Stimulated activated CD4-positive, alpha-beta T cell treated with anti-CD3 and anti-CD28 coated beads, Interleukin-2, amount 100 ng/mL, for 4 hours (primary cell): ENCODE measurements around the gene PCDHGA11.
"Not testable (repeated sequence)": the region's sequence is repeated elsewhere in the genome, so short reads cannot be mapped to it uniquely, and the experiment has no call there.

Experiments used
- DNase-seq: peaks from one replicate; pipeline ENCODE4 v3.0.0-alpha.2; 2020; ENCODE audit warnings: low read depth

The PCDHGA11 gene

DNA sequence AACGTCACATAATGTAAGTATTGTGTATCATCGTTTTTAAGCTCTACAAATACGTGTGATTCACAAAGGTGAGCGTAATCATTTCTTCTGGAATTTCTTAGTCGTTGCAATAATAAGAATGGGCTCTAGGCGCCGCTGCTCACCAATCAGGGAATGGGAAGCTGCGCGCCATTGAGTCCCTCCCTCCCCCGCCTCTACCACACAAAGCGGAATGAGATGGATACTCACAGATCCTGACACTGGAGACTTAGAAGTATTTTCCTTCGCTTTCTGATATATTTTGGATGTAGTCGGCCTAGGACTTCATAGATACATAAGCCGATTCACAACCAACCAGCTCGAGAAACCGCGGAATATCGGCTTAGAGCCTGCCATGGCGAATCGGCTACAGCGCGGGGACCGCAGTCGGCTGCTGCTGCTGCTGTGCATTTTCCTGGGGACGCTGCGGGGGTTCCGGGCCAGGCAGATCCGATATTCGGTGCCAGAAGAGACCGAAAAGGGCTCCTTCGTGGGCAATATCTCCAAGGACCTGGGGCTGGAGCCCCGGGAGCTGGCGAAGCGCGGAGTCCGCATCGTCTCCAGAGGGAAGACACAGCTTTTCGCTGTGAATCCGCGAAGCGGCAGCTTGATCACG lies at the start of gene PCDHGA11:
Gene PCDHGA11 (plus strand): TSS at position 197 of the 634 bp plus-strand sequence. CDS start 177 bp downstream, at position 374.
- DNase-seq, result no peak

DNA sequence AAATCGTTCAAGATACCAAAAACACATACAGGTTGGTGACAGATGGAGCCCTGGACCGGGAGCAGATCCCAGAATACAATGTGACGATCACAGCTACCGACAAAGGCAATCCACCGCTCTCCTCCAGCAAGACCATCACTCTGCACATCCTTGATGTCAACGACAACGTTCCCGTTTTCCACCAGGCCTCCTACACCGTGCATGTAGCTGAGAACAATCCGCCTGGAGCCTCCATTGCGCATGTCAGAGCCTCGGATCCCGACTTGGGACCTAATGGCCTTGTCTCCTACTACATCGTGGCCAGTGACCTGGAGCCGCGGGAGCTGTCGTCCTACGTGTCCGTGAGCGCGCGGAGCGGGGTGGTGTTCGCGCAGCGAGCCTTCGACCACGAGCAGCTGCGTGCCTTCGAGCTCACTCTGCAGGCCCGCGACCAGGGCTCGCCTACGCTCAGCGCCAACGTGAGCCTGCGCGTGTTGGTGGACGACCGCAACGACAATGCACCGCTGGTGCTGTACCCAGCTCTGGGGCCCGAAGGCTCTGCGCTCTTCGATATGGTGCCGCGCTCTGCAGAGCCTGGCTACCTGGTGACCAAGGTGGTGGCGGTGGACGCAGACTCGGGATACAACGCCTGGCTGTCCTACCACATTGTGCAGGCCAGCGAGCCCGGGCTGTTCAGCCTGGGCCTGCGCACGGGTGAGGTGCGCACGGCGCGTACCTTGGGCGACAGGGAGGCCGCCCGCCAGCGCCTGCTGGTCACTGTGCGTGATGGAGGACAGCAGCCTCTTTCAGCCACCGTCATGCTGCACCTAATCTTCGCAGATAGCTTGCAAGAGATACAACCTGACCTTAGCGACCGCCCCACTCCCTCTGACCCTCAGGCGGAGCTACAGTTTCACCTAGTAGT lies 49.0 kb upstream of the PCDHGA11 start:
- no peak for DNase-seq

DNA sequence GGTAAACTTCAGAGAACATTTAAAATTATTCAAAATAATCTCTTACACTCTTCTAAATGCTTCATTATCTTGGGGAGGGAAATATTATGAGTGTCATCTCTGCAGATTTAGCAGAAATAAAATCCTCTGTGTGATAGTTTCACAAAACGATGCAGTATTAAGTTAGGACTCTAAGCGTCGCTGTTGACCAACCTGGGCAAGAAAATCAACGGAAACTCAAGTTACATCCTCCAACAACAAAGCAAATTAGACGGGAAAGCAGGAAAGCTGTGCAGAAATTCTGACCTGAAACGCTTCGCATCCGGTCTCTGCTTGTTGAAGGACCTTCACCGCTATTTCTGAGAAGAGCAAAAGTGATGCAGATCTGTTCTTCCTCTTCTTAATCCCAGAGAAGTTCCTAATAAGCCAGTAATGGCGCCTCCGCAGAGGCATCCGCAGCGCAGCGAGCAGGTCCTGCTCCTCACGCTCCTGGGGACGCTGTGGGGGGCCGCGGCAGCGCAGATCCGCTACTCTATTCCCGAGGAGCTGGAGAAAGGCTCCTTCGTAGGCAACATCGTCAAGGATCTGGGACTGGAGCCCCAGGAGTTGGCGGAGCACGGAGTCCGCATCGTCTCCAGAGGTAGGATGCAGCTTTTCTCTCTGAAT lies 47.1 kb upstream of the PCDHGA11 start, which contains the start of gene PCDHGA6:
Gene PCDHGA6 (plus strand): TSS at position 219 of the 645 bp plus-strand sequence. CDS start 193 bp downstream, at position 412.
- DNase-seq, result no peak

DNA sequence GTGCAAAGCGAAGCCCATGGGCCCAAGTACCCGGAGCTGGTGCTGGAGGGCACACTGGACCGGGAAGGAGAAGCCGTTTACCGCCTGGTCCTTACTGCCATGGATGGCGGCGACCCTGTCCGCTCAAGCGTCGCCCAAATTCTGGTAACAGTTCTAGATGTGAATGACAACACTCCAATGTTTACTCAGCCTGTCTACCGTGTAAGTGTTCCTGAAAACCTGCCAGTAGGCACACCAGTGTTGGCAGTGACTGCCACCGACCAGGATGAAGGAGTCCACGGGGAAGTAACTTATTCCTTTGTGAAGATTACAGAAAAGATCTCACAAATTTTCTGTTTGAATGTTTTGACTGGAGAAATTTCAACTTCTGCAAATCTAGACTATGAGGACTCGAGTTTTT lies 46.2 kb upstream of the PCDHGA11 start:
- DNase-seq, result no peak

DNA sequence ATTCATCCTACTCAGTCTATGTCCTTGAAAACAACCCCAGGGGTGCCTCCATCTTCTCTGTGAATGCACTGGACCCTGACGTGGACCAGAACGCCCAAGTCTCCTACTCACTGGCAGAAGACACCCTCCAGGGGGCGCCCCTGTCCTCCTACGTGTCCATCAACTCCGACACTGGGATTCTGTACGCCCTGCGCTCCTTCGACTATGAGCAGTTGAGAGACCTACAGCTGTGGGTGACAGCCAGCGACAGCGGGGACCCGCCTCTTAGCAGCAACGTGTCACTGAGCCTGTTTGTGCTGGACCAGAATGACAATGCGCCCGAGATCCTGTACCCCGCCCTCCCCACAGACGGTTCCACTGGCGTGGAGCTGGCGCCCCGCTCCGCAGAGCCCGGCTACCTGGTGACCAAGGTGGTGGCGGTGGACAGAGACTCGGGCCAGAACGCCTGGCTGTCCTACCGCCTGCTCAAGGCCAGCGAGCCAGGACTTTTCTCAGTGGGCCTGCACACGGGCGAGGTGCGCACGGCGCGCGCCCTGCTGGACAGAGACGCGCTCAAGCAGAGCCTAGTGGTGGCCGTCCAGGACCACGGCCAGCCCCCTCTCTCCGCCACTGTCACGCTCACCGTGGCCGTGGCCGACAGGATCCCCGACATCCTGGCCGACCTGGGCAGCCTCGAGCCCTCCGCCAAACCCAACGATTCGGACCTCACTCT lies 45.3 kb upstream of the PCDHGA11 start:
- DNase-seq, result not testable (repeated sequence)

DNA sequence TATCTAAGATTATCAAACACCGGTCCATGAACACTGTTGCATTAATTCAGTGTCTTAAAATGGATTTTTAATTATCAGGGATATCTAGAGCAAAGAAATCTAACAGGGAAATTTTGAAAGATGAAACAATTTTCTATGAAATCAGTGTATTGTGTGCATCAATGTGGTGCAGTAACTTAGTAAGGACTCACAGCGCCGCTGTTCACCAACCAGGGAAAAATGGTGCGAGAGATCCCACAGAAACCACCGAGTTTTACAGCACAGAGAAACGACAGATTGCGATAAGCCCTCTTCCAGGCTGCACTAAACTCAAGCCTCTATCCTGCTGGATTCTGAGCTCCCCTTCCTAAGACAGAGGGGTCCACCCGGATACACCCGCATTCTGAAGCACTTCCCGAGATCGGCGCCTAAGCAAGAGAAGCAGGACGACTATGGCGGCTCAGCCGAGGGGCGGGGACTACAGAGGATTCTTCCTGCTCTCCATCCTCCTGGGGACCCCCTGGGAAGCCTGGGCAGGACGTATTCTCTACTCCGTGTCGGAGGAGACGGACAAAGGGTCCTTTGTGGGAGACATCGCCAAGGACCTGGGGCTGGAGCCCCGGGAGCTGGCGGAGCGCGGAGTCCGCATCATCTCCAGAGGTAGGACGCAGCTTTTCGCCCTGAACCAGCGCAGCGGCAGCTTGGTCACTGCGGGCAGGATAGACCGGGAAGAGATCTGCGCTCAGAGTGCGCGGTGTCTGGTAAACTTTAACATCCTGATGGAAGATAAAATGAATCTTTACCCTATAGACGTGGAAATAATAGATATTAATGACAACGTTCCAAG lies 38.2 kb upstream of the PCDHGA11 start, which contains the start of gene PCDHGA7:
Gene PCDHGA7 (plus strand): TSS at position 274 of the 826 bp plus-strand sequence. CDS start 158 bp downstream, at position 432.
- no peak for DNase-seq

DNA sequence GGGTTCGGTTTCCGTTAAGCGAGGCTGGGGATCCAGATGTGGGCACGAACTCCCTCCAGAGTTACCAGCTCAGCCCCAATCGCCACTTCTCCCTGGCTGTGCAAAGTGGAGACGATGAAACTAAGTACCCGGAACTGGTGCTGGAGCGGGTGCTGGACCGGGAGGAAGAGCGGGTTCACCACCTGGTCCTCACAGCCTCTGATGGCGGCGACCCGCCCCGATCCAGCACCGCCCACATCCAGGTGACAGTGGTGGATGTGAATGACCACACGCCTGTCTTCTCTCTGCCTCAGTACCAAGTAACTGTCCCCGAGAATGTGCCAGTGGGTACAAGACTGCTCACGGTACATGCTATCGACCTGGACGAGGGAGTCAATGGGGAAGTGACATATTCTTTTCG lies 37.5 kb upstream of the PCDHGA11 start:
- no peak for DNase-seq

DNA sequence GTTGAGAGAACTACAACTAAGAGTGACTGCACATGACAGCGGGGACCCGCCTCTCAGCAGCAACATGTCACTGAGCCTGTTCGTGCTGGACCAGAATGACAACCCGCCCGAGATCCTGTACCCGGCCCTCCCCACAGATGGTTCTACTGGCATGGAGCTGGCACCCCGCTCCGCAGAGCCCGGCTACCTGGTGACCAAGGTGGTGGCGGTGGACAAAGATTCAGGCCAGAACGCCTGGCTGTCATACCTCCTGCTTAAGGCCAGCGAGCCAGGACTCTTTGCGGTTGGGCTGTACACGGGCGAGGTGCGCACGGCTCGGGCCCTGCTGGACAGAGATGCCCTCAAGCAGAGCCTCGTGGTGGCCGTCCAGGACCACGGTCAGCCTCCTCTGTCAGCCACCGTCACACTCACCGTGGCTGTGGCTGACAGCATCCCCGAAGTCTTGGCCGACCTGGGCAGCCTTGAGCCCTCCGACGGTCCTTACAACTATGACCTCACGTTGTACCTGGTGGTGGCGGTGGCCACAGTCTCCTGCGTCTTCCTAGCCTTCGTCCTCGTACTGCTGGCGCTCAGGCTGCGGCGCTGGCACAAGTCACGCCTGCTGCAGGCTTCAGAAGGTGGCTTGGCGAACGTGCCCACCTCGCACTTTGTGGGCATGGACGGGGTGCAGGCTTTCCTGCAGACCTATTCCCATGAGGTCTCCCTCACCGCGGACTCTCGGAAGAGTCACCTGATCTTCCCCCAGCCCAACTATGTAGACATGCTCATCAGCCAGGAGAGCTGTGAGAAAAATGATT lies 36.2 kb upstream of the PCDHGA11 start:
- no peak for DNase-seq

DNA sequence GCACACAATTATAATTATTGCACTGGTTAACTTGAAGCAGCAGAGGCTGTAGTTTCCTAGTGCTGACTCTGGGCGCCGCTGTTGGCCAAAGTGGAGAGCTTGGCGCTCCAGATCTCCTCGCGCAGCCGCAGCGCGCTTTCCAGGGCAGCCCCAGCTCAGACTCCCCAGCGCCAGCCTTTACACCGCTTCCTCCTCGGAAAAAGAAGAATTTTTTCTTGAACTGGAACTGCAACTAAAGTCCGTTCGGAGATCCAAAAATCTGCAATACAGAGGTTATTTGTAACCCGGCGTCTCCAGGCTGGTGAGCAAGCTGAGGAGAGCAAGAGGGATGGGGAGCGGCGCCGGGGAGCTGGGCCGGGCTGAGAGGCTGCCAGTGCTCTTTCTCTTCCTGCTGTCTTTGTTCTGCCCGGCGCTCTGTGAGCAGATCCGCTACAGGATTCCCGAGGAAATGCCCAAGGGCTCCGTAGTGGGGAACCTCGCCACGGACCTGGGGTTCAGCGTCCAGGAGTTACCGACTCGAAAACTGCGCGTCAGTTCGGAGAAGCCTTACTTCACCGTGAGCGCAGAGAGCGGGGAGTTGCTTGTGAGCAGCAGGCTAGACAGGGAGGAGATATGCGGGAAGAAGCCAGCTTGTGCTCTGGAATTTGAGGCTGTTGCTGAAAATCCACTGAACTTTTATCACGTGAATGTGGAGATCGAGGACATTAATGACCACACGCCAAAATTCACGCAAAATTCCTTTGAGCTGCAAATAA lies 33.1 kb upstream of the PCDHGA11 start, which contains the start of gene PCDHGB4:
Gene PCDHGB4 (plus strand): TSS at position 142 of the 755 bp plus-strand sequence. CDS start 187 bp downstream, at position 329.
- not testable (repeated sequence) for DNase-seq

DNA sequence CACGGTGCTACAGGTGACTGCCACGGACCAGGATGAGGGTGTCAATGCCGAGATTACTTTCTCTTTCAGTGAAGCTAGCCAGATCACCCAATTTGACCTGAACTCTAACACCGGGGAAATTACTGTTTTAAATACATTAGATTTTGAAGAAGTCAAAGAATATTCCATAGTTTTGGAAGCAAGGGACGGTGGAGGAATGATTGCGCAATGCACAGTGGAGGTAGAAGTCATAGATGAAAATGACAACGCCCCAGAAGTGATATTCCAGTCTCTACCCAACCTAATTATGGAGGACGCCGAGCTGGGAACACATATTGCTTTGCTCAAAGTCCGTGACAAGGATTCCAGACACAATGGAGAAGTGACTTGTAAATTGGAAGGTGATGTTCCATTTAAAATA lies 32.2 kb upstream of the PCDHGA11 start:
- no peak for DNase-seq

DNA sequence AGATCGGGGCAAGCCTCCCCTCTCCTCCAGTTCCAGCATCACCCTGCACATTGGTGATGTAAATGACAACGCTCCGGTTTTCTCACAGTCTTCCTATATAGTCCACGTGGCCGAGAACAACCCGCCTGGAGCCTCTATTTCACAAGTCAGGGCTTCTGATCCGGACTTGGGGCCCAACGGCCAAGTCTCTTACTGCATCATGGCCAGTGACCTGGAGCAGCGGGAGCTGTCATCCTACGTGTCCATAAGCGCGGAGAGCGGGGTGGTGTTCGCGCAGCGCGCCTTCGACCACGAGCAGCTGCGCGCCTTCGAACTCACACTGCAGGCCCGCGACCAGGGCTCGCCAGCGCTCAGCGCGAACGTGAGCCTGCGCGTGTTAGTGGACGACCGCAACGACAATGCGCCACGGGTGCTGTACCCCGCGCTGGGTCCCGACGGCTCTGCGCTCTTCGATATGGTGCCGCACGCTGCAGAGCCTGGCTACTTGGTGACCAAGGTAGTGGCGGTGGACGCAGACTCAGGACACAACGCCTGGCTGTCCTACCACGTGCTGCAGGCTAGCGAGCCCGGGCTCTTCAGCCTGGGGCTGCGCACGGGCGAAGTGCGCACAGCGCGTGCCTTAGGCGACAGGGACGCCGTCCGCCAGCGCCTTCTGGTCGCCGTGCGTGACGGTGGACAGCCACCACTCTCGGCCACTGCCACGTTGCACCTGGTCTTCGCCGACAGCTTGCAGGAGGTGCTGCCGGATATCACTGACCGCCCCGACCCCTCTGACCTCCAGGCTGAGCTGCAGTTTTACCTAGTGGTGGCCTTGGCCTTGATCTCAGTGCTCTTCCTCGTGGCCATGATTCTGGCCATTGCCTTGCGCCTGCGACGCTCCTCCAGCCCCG lies 31.5 kb upstream of the PCDHGA11 start:
- no peak for DNase-seq

DNA sequence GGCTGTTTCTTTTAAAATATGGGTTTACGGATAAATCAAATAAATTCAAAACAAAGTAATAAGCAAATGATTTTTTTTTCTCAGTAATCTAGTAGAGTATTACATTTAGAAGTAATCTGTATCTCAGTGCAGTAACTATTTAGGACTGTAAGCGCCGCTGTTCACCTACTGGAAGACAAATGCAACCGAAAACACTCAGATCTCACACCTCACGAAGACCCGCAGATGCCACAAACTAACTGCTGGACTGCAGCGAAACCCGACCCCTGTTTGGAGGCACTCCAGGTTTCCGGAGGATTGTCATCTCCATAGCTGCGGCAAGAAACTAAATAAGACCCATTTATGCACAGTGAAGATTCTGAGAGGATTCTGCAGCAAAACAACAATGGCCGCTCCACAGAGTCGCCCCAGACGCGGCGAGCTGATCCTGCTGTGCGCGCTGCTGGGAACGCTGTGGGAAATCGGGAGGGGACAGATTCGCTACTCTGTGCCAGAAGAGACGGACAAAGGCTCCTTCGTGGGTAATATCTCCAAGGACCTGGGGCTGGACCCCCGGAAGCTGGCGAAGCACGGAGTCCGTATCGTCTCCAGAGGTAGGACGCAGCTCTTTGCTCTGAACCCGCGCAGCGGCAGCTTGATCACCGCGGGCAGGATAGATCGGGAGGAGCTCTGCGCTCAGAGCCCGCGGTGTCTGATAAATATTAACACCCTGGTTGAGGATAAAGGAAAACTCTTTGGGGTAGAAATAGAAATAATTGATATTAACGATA lies 28.2 kb upstream of the PCDHGA11 start, which contains the start of gene PCDHGA8:
Gene PCDHGA8 (plus strand): TSS at position 205 of the 770 bp plus-strand sequence. CDS start 181 bp downstream, at position 386.
- DNase-seq, result no peak

DNA sequence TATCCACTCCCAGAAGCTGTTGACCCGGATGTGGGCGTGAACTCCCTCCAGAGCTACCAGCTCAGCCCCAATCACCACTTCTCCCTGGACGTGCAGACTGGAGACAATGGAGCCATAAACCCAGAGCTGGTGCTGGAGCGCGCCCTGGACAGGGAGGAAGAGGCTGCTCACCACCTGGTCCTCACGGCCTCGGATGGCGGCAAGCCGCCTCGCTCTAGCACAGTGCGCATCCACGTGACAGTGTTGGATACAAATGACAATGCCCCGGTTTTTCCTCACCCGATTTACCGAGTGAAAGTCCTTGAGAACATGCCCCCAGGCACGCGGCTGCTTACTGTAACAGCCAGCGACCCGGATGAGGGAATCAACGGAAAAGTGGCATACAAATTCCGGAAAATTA lies 27.6 kb upstream of the PCDHGA11 start:
- DNase-seq, result no peak

DNA sequence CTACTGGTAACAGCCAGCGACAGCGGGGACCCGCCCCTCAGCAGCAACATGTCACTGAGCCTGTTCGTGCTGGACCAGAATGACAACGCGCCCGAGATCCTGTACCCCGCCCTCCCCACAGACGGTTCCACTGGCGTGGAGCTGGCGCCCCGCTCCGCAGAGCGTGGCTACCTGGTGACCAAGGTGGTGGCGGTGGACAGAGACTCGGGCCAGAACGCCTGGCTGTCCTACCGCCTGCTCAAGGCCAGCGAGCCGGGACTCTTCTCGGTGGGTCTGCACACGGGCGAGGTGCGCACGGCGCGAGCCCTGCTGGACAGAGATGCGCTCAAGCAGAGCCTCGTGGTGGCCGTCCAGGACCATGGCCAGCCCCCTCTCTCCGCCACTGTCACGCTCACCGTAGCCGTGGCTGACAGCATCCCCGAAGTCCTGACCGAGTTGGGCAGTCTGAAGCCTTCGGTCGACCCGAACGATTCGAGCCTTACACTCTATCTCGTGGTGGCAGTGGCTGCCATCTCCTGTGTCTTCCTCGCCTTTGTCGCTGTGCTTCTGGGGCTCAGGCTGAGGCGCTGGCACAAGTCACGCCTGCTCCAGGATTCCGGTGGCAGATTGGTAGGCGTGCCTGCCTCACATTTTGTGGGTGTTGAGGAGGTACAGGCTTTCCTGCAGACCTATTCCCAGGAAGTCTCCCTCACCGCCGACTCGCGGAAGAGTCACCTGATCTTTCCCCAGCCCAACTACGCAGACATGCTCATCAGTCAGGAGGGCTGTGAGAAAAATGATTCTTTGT lies 26.3 kb upstream of the PCDHGA11 start:
- DNase-seq, result not testable (repeated sequence)

DNA sequence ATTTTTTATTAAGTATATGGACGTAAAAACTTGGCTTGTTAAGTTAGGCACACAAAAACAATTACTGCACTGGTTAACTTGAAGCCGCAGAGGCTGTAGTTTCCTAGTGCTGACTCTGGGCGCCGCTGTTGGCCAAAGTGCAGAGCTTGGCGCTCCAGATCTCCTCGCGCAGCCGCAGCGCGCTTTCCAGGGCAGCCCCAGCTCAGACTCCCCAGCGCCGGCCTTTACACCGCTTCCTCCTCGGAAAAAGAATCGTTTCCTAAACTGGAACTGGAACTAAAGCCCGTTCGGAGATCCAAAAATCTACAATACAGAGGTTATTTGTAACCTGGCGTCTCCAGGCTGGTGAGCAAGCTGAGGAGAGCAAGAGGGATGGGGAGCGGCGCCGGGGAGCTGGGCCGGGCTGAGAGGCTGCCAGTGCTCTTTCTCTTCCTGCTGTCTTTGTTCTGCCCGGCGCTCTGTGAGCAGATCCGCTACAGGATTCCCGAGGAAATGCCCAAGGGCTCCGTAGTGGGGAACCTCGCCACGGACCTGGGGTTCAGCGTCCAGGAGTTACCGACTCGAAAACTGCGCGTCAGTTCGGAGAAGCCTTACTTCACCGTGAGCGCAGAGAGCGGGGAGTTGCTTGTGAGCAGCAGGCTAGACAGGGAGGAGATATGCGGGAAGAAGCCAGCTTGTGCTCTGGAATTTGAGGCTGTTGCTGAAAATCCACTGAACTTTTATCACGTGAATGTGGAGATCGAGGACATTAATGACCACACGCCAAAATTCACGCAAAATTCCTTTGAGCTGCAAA lies 22.9 kb upstream of the PCDHGA11 start, which contains the start of gene PCDHGB5:
Gene PCDHGB5 (plus strand): TSS at position 192 of the 796 bp plus-strand sequence. CDS start 181 bp downstream, at position 373.
- DNase-seq, result not testable (repeated sequence)
